Myocyte (in vitro differentiated cells): ENCODE results near the gene GTSE1. TPM values are rescaled to one million over a fixed set of nuclear protein-coding genes. Genes with fewer than 3 reads are reported as not detected.
"Not testable (repeated sequence)": the region's sequence is repeated elsewhere in the genome, so short reads cannot be mapped to it uniquely, and the experiment has no call there.

Source experiments
- DNase-seq: peaks from one replicate; pipeline ENCODE4 v3.0.0-alpha.2; 2012; ENCODE audit warnings: low read depth
- polyA plus RNA-seq: library from polyadenylated mRNA; unstranded; fragments of >200 nt; gene quantifications from one replicate; pipeline ENCODE4 v1.2.1, GENCODE V29; 2012; ENCODE audit warnings: missing spikeins
- total RNA-seq: library from RNA; depleted of rRNA; stranded (reverse); fragments of >200 nt; gene quantifications from 2 replicates; pipeline ENCODE4 v1.2.3, GENCODE V29; 2014

Gene GTSE1, protein sequence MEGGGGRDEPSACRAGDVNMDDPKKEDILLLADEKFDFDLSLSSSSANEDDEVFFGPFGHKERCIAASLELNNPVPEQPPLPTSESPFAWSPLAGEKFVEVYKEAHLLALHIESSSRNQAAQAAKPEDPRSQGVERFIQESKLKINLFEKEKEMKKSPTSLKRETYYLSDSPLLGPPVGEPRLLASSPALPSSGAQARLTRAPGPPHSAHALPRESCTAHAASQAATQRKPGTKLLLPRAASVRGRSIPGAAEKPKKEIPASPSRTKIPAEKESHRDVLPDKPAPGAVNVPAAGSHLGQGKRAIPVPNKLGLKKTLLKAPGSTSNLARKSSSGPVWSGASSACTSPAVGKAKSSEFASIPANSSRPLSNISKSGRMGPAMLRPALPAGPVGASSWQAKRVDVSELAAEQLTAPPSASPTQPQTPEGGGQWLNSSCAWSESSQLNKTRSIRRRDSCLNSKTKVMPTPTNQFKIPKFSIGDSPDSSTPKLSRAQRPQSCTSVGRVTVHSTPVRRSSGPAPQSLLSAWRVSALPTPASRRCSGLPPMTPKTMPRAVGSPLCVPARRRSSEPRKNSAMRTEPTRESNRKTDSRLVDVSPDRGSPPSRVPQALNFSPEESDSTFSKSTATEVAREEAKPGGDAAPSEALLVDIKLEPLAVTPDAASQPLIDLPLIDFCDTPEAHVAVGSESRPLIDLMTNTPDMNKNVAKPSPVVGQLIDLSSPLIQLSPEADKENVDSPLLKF
- 0.35 and 0.47 TPM in 2 replicates for total RNA-seq
- 0.54 TPM for polyA plus RNA-seq

DNA sequence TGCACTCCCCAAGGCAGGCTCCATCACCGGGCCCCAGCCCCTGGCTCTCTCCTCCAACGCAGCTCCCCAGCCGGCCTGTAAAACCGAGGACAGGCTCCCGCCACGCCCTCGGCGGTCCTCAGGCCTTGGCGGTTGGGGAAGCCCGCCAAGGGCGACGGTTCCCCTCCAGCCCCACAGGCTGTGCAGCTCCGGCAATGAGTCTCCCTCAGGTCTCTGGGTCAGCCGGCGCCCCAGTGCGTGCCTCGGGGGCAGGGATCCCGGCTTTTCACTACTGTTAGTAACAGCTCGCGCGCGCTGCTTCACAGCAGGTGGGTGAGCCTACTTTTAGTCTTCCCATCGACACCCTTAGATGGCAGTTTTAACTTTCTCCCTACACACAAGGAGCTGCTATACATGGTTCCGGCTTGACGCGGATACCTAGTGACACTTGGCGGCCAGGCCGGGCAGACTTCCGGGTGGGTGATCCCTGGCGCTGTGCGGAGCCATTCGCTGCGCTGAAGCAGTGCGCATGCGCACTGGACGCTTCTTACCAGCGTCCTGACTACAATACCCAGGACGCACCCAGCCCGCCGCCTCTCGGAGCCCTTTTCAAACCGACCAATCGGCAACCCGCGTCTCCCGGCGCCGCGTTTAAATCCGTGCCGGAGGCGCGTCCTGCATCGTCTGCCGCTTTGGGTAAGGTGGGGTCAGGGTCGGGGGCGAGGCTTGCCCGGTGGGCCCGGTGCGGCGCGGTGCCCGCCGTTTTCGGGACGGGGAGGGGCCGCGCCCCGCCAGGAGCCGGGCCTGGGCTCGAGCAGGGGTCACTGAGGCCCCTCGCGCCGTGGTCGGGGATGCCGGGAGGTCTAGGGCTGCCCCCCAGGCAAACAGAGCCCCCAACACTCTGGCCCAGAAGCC is at the start of gene GTSE1:
Gene GTSE1 (plus strand): TSS at position 614 of the 894 bp plus-strand sequence. CDS start 531 bp downstream, outside the sequence.
- peak; percentile 98 for DNase-seq

DNA sequence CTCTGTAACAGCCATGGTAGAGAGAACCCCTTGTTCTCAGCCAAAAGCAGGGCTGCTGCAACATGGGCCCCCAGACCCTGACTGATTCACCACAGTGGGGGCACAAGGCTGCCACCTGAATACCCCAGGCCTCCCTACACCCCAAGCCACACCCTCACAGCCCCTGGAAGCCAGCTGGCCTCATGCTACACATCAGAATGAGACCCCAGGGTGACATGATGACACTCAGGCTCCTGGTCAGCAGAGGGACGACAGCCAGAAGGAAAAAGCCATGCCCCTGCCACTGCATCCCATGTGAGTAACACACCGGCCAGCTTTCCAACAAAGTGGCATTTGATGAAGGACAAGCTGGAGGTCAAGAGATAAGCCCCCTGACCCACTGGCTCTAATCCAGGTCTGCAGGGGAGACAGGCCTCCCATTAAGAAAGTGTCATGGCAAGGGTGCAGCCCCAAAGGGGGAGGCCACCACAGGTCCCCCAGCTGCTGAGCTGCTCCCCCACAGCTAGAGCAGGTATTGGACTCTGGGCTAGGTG is 49.2 kb upstream of the GTSE1 start:
- no peak for DNase-seq

DNA sequence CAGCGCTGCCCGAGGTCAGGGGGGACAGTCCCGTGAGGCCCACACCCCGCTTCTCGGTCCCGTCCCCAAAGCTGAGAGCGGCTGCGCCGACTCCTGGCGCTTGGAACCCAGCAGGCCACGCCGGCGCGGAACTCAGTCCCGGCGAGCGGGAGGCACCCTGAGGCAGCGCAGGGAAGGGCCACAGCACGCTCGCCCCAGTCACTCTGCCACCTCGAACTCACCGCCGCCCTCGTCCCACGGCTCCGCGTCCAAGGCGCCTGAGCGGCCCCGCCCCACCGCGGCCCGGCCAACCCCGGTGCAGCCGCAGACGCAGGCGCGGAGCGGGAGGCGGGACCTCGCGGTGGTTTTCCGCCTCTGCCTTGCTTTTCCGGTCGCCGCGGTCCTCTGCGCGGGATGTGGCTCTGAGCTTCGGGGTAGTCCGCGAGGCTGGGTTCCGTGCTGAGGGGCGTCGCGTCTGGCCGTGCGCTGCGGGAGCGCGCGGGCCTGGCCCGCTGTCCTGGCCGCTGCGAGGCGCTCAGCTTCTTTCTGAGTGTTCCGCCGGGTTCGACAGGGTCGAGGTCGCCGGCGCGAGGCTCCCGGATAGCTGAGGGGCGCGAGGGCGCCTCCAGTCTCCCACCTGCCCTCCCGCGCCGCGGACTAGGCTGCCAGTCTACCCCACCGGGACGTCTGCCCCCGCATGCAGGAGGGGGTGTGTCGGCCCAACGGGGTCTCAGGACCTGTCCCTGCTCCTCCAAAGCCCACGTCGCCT is 46.5 kb upstream of the GTSE1 start, which contains the start of gene CDPF1:
Gene CDPF1 (minus strand): TSS at position 259 of the 748 bp plus-strand sequence. CDS start 2,009 bp downstream, outside the sequence.
- DNase-seq = peak; percentile 92

DNA sequence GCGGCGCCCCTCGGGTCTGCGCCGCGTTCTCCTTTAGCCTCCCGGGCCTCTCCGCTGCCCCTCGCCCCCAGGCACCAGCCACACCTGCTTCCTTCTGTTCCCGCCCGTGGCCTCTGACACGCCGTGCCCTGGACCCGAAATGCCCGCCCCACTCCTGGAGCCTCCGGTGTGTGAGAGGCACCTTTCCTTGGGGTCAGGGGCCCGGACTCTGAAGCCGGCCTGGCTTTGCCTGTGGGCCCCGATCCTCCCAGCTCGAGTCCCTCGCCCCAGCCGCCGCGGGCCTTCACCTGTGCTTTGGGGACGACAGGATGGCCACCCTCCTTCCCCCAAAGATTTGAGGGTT is 45.9 kb upstream of the GTSE1 start:
- DNase-seq = no peak

DNA sequence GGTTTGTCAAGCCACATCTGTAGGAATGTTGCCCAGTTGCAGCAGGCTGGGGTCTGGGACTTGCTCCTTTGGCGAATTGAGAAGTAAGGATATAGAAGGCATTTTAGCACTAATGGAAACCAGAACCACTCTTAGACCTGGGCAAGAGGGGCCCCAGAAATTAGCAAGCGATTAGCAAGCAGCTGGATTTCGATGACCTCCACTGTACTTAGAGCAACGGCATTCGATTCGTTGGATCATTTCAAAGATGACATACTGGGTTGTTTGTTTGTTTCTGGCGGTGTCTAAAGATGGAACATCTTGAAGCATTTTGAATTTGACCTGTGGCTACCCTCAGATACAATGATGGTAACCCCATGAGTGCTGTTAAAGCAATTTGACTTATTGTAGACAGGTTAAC is 45.4 kb upstream of the GTSE1 start:
- DNase-seq = no peak

DNA sequence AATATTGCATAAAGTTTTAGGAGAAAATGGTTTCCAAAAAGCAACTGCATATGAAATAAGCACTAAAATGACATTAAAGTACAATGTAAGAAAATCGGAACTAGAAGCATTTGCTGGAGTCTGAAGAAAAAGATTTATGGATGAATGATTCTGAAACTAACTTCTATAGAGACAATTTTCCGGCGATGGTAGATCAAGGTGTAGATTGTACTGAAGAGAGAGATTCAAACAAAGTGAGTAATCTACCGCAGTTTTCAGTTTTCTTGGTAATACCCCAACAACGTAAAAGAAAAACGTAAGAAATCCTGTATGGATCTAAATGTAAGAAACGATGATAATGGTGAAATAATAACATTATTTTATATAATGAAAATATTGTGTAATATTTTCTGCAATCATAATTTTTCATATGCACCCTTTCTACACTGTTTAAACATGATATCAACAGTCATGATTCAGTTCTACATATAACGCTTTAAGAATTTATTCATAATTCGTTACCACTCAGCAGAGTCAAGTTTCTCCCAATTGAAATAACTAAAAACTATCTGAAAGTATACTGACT is 44.8 kb upstream of the GTSE1 start:
- no peak for DNase-seq

DNA sequence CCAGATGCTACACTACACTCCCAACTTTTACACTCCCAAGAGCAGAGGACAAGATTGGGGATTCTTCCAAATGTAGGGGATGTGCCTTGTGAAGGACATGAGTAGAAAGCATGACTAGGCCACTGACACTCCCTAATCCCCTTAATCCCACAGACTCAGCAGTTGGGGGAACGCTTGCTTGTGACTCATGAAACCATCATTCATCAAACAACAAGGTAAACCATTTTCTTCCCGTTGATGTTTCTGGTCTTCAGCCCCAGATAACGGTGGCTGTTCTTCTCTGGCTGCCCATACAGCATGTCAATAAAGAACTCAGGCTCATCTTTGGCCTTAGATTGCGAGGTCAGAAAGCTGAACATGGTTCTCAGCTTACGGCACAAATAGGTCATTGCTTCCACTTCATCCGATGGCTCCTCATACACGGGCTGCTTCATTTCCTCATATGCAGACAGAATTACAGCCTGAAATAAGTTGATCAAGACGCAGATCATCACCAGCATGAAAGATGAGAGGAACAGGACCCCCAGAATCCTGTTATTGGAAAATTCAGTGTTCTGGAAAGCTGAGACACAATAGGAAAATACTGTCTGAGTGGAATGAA is 40.2 kb upstream of the GTSE1 start:
- DNase-seq = peak; percentile 55

DNA sequence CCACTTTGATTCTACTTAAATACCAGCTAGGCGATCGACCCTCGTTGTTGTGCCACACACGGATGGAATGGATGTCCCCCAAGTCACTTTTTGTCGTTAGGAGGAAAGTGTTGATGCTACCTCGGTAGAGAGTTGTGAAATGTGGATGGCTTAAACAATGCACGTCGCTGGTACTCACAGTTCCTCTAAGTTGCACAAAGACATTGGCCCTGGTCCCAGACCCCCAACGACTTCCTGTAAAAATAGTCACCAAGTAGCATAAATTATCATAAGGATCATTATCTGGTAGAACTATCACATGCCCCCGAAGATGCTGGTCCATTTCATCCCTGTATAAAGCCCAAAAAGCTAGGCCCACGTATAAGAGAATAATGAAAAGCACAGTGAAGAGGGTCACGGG is 37.3 kb upstream of the GTSE1 start:
- no peak for DNase-seq

DNA sequence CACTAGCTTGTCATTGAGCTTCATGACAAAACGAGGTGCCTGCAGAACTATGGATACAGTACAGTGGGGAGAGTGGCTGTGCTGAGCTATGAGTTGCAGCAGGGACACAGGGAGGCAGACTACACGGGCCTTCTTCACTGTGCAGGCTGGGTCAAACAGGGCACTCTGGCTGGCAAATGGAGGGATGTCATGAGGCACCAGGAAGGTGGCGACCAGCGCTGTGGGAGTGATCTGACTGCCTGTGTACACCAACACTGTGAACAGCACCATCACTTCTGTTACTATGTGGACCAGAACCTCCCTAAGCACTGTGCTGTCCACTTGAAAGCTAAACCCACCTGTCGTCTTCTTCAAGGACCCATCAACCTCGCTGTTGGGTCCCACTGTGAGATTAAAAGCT is 36.6 kb upstream of the GTSE1 start:
- no peak for DNase-seq

DNA sequence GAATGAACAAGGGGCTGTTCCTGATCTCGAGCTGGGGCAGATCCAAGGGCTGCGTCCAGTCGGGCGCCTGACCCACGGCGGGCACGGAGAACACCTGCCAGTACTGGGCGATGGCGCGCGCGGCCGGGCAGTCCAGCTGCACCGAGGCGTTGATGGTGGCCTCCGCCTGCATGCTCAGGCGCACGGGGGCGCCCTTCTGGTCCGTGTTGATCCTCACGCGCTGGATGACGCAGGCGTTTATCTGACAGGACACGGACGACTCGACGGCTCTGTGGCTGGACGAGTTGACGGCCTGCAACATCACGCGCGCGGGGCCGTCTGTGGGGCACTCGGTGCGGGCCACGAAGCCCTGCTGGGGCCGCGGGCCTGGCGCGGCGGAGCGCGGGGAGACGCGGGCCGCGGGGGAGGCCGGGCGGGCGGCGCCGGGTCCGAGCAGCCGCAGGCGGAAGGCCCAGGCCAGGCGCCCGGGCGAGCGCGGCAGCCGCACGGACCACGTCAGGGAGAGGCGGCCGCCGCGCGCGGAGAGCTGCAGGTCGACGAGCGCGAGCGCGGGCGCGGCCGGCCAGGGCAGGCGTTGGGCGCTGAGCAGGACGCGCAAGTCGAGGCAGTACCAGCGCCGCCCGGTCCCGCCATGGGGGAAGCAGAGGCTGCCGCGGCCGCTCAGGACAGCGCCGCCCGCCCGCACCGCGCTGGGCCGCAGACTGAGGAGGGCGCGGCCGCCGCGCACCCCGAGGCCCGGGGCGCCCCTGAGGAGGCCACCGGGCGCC is 34.0 kb upstream of the GTSE1 start:
- no peak for DNase-seq

DNA sequence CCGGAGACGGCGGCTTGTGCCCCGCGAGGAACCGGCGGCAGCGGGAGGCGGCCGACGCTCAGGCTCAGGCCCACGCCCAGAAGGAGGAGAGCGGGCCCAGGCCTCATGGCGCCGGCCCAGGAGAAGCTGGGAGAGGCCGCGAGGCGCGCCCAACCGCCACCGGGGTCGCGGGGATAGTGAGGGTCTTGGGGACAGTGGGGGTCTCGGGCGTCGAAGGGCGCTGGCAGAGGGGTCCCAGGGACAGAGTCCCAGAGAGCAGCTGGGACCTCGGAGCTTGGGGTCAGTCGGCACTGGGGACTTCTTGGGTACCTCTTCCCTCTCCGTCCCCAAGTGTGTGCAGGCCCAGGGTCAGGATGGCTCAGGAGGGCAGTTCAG is 33.5 kb upstream of the GTSE1 start, which contains the start of gene PKDREJ:
Gene PKDREJ (minus strand): TSS at position 128 of the 375 bp plus-strand sequence. CDS start 21 bp downstream, at position 107.
- DNase-seq = no peak

DNA sequence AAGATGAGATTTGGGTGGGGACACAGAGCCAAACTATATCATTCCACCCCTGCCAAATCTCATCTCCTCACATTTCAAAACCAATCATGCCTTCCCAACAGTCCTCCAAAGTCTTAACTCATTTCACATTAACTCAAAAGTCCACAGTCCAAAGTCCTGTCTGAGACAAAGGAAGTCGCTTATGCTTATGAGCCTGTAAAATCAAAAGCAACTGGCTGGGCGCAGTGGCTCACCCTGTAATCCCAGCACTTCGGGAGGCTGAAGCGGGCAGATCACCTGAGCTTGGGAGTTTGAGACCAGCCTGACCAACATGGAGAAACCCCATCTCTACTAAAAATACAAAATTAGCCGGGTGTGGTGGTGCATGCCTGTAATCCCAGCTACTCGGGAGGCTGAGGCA is 32.1 kb upstream of the GTSE1 start:
- not testable (repeated sequence) for DNase-seq

DNA sequence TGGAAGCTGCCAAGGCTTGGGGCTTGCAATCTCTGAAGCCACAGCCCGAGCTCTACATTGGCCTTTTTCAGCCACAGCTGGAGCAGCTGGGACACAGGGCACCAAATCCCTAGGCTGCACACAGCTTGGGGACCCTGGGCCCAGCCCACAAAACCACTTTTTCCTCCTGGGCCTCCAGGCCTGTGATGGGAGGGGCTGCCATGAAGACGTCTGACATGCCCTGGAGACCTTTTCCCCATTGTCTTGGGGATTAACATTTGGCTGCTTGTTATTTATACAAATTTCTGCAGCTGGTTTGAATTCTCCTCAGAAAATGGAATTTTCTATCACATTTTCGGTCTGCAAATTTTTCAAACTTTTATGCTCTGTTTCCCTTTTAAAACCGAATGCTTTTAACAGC is 31.0 kb upstream of the GTSE1 start:
- DNase-seq = not testable (repeated sequence)

DNA sequence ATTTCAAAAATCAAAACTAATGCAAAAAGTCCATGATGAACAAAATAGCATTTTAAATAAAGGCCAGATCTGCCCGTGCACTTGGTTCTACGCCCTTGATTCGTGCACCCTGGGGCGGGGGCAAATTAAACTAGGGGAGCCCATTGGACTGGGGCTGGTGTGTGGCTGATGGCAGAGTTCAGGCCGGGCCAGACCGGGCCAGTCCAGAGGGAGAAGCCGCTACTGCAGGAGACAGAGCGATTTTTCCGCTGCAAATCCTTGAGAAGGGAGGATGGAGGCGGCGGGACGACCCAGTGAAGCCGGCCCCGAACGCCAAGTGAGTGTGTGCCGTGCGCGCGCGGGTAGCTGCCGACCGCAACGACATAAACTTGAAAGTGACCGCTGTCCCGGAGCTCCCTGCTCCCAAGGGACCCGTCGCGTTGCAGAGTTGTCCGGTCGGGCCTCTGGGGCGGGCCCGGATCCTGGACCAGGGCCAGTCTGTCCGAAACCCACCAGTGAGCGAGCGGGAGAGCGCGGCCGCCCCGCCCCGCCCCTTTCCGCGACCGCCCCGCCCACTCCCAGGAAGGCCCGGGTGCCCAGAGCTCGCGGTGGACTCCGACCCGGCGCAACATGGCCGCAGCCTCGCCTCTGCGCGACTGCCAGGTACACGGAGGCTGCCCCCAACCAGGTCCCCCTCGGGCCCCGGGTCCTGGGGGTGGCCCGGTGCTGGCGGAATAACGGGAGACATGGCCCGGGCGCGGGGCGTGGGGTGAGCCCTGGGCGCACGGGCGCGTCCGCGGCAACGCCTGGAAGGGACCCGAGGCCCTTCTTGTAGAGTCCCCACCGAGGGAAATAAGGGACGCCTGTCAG is 29.0 kb upstream of the GTSE1 start, which contains the start of gene TTC38:
Gene TTC38 (plus strand): TSS at position 578 of the 849 bp plus-strand sequence. CDS start 32 bp downstream, at position 610.
- DNase-seq = peak; percentile 95

DNA sequence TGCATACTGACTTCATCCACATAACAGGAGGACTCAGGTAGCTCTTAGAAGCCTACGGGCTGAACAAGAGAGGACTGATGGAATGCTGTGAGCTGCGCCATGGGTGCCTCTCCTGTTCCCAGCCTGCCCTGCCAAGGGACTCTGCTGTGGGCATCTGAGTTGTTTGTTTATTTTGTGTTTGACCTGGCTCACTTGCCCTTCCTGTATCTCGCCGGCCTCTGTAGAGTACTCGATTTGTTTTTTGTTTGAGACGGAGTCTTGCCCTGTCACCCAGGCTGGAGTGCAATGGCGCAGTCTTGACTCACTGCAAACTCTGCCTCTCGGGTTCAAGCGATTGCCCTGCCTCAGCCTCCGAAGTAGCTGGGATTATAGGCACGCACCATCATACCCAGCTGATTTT is 27.1 kb upstream of the GTSE1 start:
- DNase-seq = no peak

DNA sequence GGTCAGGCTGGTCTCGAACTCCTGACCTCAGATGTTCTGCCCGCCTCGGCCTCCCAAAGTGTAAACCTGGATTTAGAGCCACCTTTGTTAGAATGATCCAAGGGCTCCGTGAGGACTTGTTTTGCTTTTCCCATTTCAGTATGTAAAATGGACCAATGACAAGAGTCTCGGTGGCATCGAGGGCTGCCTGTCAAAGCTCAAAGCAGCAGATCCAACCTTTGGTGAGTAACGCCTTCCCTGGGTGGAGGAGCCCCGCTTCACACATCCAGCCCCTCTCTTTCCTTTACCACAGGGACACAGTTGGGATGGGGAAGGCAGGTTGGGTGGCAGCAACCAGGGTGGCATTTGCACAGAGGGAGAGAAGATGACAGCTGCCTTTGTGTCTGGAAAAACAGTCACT is 24.5 kb upstream of the GTSE1 start:
- DNase-seq = no peak

DNA sequence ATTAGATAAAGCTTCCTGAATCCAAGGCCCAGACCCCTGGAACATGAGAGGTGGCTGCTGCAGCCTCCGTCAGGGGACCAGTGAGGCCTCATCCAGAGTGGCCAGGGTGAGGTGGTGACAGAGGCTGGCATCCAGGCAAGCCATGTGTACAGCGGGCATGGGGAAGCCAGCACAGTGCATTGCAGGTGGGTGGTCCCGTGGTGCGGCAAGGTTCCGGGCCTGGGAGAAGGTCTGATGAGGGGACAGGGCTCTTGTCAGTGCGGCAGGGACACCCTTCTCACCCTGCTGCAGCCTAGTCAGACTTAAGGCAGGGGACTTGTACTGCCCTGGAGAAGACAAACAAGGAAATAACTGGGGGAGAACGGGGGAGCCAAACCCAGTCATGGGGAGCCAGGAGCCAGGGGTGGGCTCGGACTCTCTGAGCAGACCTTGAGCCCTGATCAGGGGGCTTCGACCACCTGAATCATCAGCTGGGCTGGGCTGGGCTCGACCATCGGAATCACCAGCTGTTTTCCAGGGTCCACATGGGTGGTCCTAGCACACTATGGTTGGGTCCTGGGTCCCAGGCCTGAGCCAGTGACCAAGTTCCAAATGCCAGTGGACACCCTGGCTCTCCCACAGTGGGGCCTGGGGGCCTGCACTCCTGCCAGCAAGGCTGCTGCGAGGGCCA is 23.8 kb upstream of the GTSE1 start:
- no peak for DNase-seq
